ENCODE data around the gene IRX3. TPM values are rescaled to one million over a fixed set of nuclear protein-coding genes. Genes with fewer than 3 reads are reported as not detected.

Gene IRX3
- total RNA-seq, 6 experiments from 2014 or later = 5.9 to 19.4 (median 17.3) TPM

DNA sequence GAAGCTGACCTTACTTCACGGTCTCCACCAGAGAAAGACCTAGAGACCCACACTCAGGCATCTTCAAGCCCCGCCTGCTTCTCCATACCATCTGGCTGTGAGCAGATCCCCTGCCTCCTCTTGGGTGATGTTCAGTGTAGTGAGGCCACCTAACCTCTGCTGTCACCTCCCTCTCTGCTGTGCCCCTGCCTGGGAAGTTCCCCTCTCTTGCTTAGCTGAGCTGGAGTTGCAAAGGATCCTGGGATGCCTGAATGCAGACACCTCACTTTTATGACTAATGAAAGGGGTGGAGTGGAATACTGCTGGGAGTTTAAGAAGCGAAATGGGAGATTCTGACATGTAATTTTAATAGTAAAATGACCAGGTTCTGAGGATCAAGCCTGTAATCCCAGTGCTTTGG is 5.8 kb downstream of the IRX3 start:
- Mint-ChIP-seq H3K27ac (no peak overlapping the region), H3K36me3 (ENCODE audit: low read depth) (peaks cover 22% of the 10 kb centered on the region)

DNA sequence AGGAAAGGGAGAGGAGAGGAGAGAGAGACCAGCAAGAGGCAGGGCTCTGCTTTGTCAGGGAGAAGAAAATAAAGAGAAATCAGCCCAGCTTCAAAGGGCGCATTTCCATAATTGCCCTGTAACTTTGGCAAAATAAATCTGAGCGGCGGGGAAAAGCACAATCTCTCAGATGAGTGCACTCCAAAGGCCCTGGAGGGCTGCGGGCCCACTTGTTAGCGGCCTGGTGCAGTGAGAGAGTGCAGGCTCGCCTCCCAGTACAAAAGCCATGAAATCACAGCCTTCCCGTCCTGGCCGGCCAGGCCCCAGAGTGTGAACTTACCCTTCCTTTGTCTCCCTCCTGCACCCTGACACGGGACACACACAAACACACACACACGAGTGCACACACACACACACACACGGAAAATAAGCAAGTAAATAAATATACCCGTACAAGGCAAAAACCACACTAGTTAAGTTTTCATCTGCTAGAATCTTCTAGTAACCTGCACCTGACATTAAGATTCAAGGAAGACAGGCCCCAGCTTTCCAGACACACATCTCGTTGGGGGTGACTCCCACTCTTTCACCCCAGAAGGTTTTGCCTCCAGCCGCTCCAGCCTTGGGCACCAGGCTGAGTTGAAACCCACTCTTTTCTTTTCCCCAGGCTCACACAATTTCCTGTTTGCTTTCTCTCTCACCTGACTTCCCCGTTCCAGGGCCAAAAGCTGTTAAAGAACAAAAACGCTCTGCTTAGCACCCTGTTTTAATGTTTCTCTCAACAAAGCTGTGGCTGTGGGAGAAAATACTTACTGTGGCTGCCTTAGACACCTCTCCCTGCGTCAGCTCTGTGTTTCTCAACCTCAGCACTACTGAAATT is 8.5 kb downstream of the IRX3 start:
- Mint-ChIP-seq H3K27ac (no peak overlapping the region), H3K4me3 (no peak overlapping the region), H3K27me3 (ENCODE audit: insufficient read depth) (peaks cover 1% of the 10 kb centered on the region), H3K36me3 (ENCODE audit: low read depth) (peaks cover 8% of the 10 kb centered on the region), H3K4me1 (ENCODE audit: low read depth) (peaks cover 10% of the 10 kb centered on the region), H3K9me3 (peaks cover 2% of the 10 kb centered on the region; the same call in 1 of the 2 replicates)
- TF ChIP-seq, protein P1, sequence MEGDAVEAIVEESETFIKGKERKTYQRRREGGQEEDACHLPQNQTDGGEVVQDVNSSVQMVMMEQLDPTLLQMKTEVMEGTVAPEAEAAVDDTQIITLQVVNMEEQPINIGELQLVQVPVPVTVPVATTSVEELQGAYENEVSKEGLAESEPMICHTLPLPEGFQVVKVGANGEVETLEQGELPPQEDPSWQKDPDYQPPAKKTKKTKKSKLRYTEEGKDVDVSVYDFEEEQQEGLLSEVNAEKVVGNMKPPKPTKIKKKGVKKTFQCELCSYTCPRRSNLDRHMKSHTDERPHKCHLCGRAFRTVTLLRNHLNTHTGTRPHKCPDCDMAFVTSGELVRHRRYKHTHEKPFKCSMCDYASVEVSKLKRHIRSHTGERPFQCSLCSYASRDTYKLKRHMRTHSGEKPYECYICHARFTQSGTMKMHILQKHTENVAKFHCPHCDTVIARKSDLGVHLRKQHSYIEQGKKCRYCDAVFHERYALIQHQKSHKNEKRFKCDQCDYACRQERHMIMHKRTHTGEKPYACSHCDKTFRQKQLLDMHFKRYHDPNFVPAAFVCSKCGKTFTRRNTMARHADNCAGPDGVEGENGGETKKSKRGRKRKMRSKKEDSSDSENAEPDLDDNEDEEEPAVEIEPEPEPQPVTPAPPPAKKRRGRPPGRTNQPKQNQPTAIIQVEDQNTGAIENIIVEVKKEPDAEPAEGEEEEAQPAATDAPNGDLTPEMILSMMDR (IDR thresholded peaks at IDR 0.05) = no peak
- DNase-seq = no peak

More for the DNA sequence above, 5.8 kb downstream of the IRX3 start:
- Mint-ChIP-seq H3K27me3 (ENCODE audit: insufficient read depth) (peaks cover 1% of the 10 kb centered on the region), H3K4me1 (ENCODE audit: low read depth) (peaks cover 23% of the 10 kb centered on the region), H3K4me3 (no peak overlapping the region), H3K9me3 (peaks cover 9% of the 10 kb centered on the region)
- TF ChIP-seq, protein P1 (IDR thresholded peaks at IDR 0.05) = no peak
- DNase-seq = peak; percentile 18

DNA sequence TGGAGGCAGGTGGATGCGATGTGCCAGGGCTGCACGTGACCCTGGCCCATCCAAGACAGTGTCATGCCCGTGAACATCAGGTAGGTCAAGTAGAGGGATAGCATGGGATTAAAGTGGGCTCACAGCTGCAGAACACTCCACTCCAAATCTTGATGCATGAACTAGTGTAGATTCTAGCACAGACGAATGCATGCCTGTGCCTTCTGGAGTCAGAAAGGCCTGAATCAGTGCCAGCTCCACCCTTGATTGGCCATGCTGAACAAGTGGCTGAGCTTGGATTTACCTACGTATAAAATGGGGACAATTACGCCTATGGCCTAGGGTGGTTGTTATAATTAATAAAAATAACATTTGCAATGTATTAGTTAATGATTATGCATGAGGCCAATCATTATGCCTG is 10.6 kb downstream of the IRX3 start:
- TF ChIP-seq, protein P1 (IDR thresholded peaks at IDR 0.05) = no peak
- Mint-ChIP-seq H3K27me3 (ENCODE audit: insufficient read depth) (peaks cover 2% of the 10 kb centered on the region; the same call in 1 of the 2 replicates), H3K36me3 (ENCODE audit: low read depth) (peaks cover 3% of the 10 kb centered on the region; the same call in 1 of the 2 replicates), H3K4me3 (no peak overlapping the region), H3K4me1 (ENCODE audit: low read depth) (peaks cover 4% of the 10 kb centered on the region), H3K27ac (no peak overlapping the region), H3K9me3 (no peaks in the 10 kb centered on the region)
- DNase-seq = no peak

DNA sequence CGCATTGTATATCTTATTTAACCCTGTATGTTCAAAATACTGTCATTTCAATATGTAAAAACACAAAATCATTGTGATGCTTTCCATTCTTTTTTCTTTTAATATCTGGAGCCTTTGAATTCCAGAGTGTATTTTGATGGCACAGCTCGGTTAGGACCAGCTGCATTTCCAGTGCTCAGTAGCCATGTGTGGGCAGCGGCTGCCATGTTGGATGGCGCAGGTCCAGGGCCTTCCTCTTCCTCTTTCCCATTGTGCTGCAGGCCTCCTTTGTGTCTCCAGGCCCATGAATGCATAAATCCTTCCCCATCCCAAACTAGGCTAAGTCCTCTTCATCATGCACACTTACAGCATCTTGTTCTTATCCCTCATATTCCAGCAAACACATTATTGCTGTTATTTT is 13.0 kb downstream of the IRX3 start:
- peaks cover 9% of the 10 kb centered on the region for H3K27me3 Mint-ChIP-seq (ENCODE audit: insufficient read depth)
- no peaks in the 10 kb centered on the region for H3K9me3 Mint-ChIP-seq
- TF ChIP-seq, protein P1 (IDR thresholded peaks at IDR 0.05) = no peak
- H3K36me3 Mint-ChIP-seq (ENCODE audit: low read depth) = 0 out of 2 replicates have a peak, but pooled peaks cover 5% of the 10 kb centered on the region
- DNase-seq = no peak
- no peak overlapping the region for H3K4me3 Mint-ChIP-seq
- no peaks in the 10 kb centered on the region for H3K4me1 Mint-ChIP-seq (ENCODE audit: low read depth)
- H3K27ac Mint-ChIP-seq = no peak overlapping the region

DNA sequence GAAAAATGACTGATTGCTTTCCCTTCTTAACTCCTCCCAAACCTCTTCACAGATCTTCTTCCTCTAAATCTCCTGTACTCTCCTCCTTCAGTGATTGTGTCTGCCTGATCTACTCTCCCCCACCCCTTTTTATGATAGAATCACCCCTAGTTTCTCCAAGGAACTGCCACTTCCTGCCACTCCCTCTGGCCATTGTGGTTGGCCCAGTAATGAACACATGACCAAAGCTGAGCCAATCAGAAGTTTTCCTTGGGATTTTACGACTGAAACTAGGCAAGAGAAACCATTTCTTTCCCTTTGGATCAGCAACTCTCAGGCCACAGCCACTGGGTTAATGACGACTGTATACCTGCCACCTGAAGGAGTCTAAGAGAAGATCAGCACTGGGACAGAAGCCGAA is 15.9 kb downstream of the IRX3 start:
- Mint-ChIP-seq H3K36me3 (ENCODE audit: low read depth) (0 out of 2 replicates have a peak, but pooled peaks cover 5% of the 10 kb centered on the region), H3K27me3 (ENCODE audit: insufficient read depth) (peaks cover 12% of the 10 kb centered on the region), H3K27ac (no peak overlapping the region), H3K4me3 (no peak overlapping the region; the same call in 1 of the 2 replicates), H3K4me1 (ENCODE audit: low read depth) (peaks cover 10% of the 10 kb centered on the region), H3K9me3 (no peaks in the 10 kb centered on the region)
- no peak for DNase-seq
- TF ChIP-seq, protein P1 (IDR thresholded peaks at IDR 0.05) = no peak
